Measurements from ENCODE around the gene ALDH5A1.

GRCh38 chr6:24543683-24544082 is 48.9 kb downstream of the ALDH5A1 start:
- no peak for TF ChIP-seq POLR2AphosphoS5 (IDR thresholded peaks at IDR 0.05; ENCODE audit: low read depth, low read length)
- no peak for TF ChIP-seq SIN3A (IDR thresholded peaks at IDR 0.05; ENCODE audit: borderline replicate concordance, insufficient read depth, low read length)
- no peak for TF ChIP-seq TAF1 (IDR thresholded peaks at IDR 0.05; ENCODE audit: borderline replicate concordance, insufficient read depth, low read length)

All from PFSK-1 (cell line).